K562 (cell line): ENCODE data around the gene TM9SF3. TPM values are rescaled to one million over a fixed set of nuclear protein-coding genes. Genes with fewer than 3 reads are reported as not detected.

ENCODE experiments used
- DNMT1 ChIP-seq: fragments of 450-650 bp; IDR thresholded peaks from 2 replicates; pipeline ENCODE4 v1.6.1; 2016; ENCODE audit warnings: antibody characterized with exemption, mild to moderate bottlenecking
- E2F3 ChIP-seq: fragments of 250-450 bp; sonication (Bioruptor Pico); IDR thresholded peaks from 2 replicates; pipeline ENCODE4 v1.4.0; 2020; ENCODE audit warnings: mild to moderate bottlenecking
- GTF3C2 ChIP-seq: IDR thresholded peaks from 3 replicates; pipeline ENCODE4 v1.6.1; 2011; ENCODE audit warnings: borderline replicate concordance, mild to moderate bottlenecking, moderate library complexity; ENCODE audit not compliant: insufficient read length; ENCODE audit errors: extremely low read depth
- PPARD ChIP-seq: fragments of 250-450 bp; sonication (Bioruptor Pico); IDR thresholded peaks from 2 replicates; pipeline ENCODE4 v1.8.0; 2022; ENCODE audit warnings: inconsistent platforms, mild to moderate bottlenecking, moderate library complexity
- RAD21 ChIP-seq, 2 experiments: fragments of 250-450 bp in 1 of 2; fragments of 450-650 bp in 1 of 2; sonication (Bioruptor Pico) in 1 of 2; formaldehyde crosslinking in 1 of 2; IDR thresholded peaks in 1 of 2; conservative IDR thresholded peaks in 1 of 2; 2 replicates each; pipeline versions ENCODE4 v1.4.0 to v1.8.0; 2020 to 2022; ENCODE audit warnings: mild to moderate bottlenecking in 2 of 2, moderate library complexity in 1 of 2
- RB1 ChIP-seq: fragments of 450-650 bp; IDR thresholded peaks from 2 replicates; pipeline ENCODE4 v1.6.1; 2017; ENCODE audit warnings: low read depth, mild to moderate bottlenecking
- RBM22 ChIP-seq: fragments of 200-400 bp; formaldehyde crosslinking; IDR thresholded peaks from 2 replicates; pipeline ENCODE4 v1.6.1; 2018; ENCODE audit warnings: low read length, low read depth; ENCODE audit not compliant: poor library complexity, severe bottlenecking
- SIN3A ChIP-seq, 2 experiments: fragments of 150-350 bp in 1 of 2; IDR thresholded peaks; 2 replicates each; pipeline ENCODE4 v1.6.1; 2011 to 2016; ENCODE audit warnings: borderline replicate concordance in 2 of 2, low read depth in 2 of 2, low read length in 2 of 2, mild to moderate bottlenecking in 2 of 2, moderate library complexity in 2 of 2; ENCODE audit not compliant: control insufficient read depth in 1 of 2
- SP1 ChIP-seq: sonication (generic); formaldehyde crosslinking; IDR thresholded peaks from 2 replicates; pipeline ENCODE4 v1.8.1; 2022; ENCODE audit warnings: mild to moderate bottlenecking, missing genetic modification reagents
- SRSF9 ChIP-seq: fragments of 200-400 bp; formaldehyde crosslinking; IDR thresholded peaks from 2 replicates; pipeline ENCODE4 v1.6.1; 2017; ENCODE audit warnings: low read depth, low read length, borderline replicate concordance
- ZNF3 ChIP-seq: fragments of 250-450 bp; sonication (Bioruptor Pico); IDR thresholded peaks from 2 replicates; pipeline ENCODE4 v1.5.0; 2021; ENCODE audit warnings: mild to moderate bottlenecking, moderate library complexity
- ZNF311 ChIP-seq: fragments of 250-450 bp; sonication (Bioruptor Pico); IDR thresholded peaks from 2 replicates; pipeline ENCODE4 v1.4.0; 2020; ENCODE audit warnings: mild to moderate bottlenecking, moderate library complexity
- ZNF324 ChIP-seq: fragments of 250-450 bp; sonication (Bioruptor Pico); IDR thresholded peaks from 2 replicates; pipeline ENCODE4 v1.4.0; 2020; ENCODE audit warnings: mild to moderate bottlenecking
- polyA plus RNA-seq, 8 experiments: library from polyadenylated mRNA; depleted of rRNA in 4 of 8; stranded (reverse) in 5 of 8; unstranded in 3 of 8; fragments of >200 nt; fragmentation: Nextera tagmentation in 2 of 8; fragmentation: Illumina TruSeq in 1 of 8; extraction: Ambion mirVana in 2 of 8; extraction: Trizol in 1 of 8; gene quantifications; 2 replicates each; pipeline versions ENCODE4 v1.2.1 to v1.2.3, GENCODE V29; 2011 to 2014; ENCODE audit warnings: inconsistent platforms in 1 of 8, missing spikeins in 1 of 8
- total RNA-seq, 7 experiments: library from RNA; depleted of rRNA in 6 of 7; stranded (reverse); fragments of >200 nt in 6 of 7; fragmentation: Illumina TruSeq in 2 of 7; extraction: Trizol in 2 of 7; gene quantifications; 2 replicates each; pipeline versions ENCODE4 v1.2.1 to v1.2.3, GENCODE V29; 2011 to 2021; ENCODE audit warnings: low replicate concordance in 1 of 7
- TF ChIP-seq, protein P1 (sequence below), 2 experiments: fragments of 450-650 bp; IDR thresholded peaks; 2 replicates each; pipeline ENCODE4 v1.6.1; 2016; ENCODE audit warnings: mild to moderate bottlenecking in 2 of 2, borderline replicate concordance in 1 of 2, low read depth in 1 of 2, moderate library complexity in 1 of 2

Gene TM9SF3
- total and polyA plus RNA-seq, 9 of the 15 experiments (the other 6 are each of a cell fraction or from before 2014, with no cell fraction given), result 16.1 to 63.1 (median 34.9) TPM

- TF ChIP-seq GTF3C2, result no peak
- no peak for TF ChIP-seq ZNF3 (CRISPR knock-in tag)
- no peak for TF ChIP-seq PPARD (CRISPR knock-in tag)
- no peak for TF ChIP-seq E2F3 (CRISPR knock-in tag)
- no peak for TF ChIP-seq ZNF311 (CRISPR knock-in tag)
- TF ChIP-seq, protein P1, sequence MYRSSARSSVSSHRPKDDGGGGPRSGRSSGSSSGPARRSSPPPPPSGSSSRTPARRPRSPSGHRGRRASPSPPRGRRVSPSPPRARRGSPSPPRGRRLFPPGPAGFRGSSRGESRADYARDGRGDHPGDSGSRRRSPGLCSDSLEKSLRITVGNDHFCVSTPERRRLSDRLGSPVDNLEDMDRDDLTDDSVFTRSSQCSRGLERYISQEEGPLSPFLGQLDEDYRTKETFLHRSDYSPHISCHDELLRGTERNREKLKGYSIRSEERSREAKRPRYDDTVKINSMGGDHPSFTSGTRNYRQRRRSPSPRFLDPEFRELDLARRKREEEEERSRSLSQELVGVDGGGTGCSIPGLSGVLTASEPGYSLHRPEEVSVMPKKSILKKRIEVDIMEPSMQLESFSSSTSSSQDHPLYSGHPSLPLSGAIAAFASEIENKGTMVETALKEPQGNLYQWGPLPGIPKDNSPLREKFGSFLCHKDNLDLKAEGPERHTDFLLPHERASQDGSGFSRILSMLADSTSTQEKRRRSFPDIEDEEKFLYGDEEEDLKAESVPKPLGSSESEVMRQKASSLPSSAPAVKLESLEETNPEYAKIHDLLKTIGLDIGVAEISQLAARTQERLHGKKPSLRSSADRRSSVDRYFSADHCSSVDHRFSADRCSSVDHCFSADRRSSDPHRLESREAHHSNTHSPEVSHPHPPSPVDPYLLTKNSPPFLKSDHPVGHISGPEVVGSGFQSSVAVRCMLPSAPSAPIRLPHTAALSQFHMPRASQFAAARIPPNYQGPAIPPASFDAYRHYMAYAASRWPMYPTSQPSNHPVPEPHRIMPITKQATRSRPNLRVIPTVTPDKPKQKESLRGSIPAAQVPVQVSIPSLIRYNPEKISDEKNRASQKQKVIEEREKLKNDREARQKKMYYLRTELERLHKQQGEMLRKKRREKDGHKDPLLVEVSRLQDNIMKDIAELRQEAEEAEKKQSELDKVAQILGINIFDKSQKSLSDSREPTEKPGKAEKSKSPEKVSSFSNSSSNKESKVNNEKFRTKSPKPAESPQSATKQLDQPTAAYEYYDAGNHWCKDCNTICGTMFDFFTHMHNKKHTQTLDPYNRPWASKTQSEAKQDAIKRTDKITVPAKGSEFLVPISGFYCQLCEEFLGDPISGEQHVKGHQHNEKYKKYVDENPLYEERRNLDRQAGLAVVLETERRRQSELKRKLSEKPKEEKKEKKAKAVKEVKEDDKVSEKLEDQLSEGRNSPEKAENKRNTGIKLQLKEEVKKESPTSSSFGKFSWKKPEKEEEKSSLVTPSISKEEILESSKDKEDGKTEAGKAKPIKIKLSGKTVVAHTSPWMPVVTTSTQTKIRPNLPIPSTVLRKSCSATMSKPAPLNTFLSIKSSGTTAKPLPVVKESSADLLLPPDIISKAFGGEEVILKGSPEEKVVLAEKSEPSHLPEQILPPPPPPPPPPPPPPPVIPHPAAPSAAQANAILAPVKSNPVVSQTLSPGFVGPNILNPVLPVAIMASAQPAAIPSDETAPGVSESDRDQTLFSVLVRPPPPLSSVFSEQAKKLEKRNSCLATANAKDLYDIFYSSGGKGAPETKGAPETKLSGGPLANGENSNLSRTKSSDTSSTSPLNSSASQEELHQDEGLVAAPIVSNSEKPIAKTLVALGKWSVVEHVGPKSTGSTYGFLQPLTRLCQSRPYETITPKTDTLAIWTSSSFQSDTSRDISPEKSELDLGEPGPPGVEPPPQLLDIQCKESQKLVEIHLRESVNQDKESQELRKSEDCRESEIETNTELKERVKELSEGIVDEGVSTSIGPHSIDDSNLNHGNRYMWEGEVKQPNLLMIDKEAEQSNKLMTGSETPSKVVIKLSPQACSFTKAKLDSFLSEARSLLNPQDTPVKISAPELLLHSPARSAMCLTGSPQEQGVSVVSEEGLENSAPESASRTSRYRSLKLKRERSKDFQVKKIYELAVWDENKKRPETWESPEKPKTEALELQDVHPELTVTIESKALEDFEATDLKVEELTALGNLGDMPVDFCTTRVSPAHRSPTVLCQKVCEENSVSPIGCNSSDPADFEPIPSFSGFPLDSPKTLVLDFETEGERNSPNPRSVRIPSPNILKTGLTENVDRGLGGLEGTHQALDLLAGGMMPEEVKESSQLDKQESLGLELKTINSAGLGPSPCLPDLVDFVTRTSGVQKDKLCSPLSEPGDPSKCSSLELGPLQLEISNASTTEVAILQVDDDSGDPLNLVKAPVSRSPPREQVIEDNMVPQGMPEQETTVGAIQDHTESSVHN (IDR thresholded peaks at IDR 0.05; ENCODE audit: borderline replicate concordance in 1 of 2, low read depth in 1 of 2), result no peak
- peak; percentile 84 for TF ChIP-seq RB1
- TF ChIP-seq SIN3A (IDR thresholded peaks at IDR 0.05; ENCODE audit: borderline replicate concordance in 2 of 2, control insufficient read depth in 1 of 2, low read depth in 2 of 2, low read length in 2 of 2), result 0 out of 4 replicates have a peak, but pooled peaks of 1 of the 2 experiments have one; percentile 33
- TF ChIP-seq DNMT1, result no peak
- no peak for TF ChIP-seq SRSF9
- TF ChIP-seq RAD21 (CRISPR knock-in tag; conservative IDR thresholded peaks at IDR 0.05 in 1 of 2, IDR thresholded peaks at IDR 0.05 in 1 of 2), result no peak
- TF ChIP-seq RBM22, result no peak
- TF ChIP-seq SP1 (CRISPR knock-in tag), result no peak
- no peak for TF ChIP-seq ZNF324 (CRISPR knock-in tag)
Measured at GRCh38 chr10:96586419-96587263, at the start of gene TM9SF3 (continued).
